Type B pancreatic cell (in vitro differentiated cells): Measurements from ENCODE around the gene ARHGEF17. TPM values are rescaled to one million over a fixed set of nuclear protein-coding genes. Genes with fewer than 3 reads are reported as not detected.

Experiments
- DNase-seq: peaks from one replicate; pipeline ENCODE4 v3.0.0; 2021; ENCODE audit warnings: mixed read lengths; ENCODE audit not compliant: unreplicated experiment; ENCODE audit errors: extremely low spot score
- H3K27ac Mint-ChIP-seq: 2 replicates; pipeline ENCODE4 v1.8.0; 2021; ENCODE audit warnings: mild to moderate bottlenecking, mixed read lengths
- H3K27me3 Mint-ChIP-seq: 2 replicates; pipeline ENCODE4 v1.8.0; 2021; ENCODE audit warnings: mixed read lengths
- H3K36me3 Mint-ChIP-seq: 2 replicates; pipeline ENCODE4 v1.8.0; 2021; ENCODE audit warnings: mixed read lengths
- H3K4me1 Mint-ChIP-seq: one replicate; pipeline ENCODE4 v1.8.0; 2021; ENCODE audit warnings: mixed read lengths; ENCODE audit not compliant: unreplicated experiment
- H3K4me3 Mint-ChIP-seq: 2 replicates; pipeline ENCODE4 v1.8.0; 2021; ENCODE audit warnings: mild to moderate bottlenecking, mixed read lengths
- H3K9me3 Mint-ChIP-seq: 2 replicates; pipeline ENCODE4 v1.8.0; 2021; ENCODE audit warnings: mixed read lengths
- total RNA-seq: library from RNA; stranded (reverse); gene quantifications from 2 replicates; pipeline ENCODE4 v1.2.1, GENCODE V29; 2021; ENCODE audit warnings: low replicate concordance
- TF ChIP-seq, protein P1 (sequence below): fragments of 200-600 bp; sonication (generic); conservative IDR thresholded peaks from 2 replicates; pipeline ENCODE4 v1.5.0; 2021; ENCODE audit warnings: antibody characterized with exemption, mild to moderate bottlenecking

ARHGEF17 gene
- total RNA-seq, 1 donor from 2014 or later = 69.7 TPM

DNA sequence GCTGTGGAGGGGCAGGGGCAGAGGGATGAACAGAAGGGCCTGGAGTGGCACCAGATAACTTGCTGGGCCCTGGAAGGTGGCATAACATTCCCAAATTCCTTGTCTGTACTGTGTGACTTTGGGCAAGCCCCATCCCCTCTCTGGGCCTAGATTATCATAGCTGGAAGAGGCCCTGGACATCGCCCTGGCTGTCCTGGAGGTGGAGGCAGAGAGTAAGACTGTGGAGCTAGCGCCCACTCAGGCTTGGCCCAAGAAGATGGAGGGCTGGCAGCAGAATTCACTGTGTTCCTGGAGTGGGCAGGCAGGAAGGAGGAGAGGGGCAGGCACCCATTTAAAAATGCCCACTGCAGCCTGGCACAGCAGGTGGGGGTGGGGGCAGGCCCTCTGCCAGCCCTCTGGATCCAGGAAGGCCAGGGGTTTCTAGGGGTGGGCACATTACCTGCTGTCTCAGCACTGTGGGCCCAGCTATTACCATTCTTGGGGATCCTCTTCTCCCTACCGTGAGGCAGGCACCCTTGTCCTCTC is 22.6 kb downstream of the ARHGEF17 start:
- Mint-ChIP-seq H3K27me3 (no peaks in the 10 kb centered on the region), H3K4me3 (peak overlapping the region; percentile 60), H3K9me3 (no peaks in the 10 kb centered on the region), H3K36me3 (peaks cover 10% of the 10 kb centered on the region), H3K4me1 (peaks cover 76% of the 10 kb centered on the region), H3K27ac (peak overlapping the region; percentile 67)
- DNase-seq = no peak
- TF ChIP-seq, protein P1, sequence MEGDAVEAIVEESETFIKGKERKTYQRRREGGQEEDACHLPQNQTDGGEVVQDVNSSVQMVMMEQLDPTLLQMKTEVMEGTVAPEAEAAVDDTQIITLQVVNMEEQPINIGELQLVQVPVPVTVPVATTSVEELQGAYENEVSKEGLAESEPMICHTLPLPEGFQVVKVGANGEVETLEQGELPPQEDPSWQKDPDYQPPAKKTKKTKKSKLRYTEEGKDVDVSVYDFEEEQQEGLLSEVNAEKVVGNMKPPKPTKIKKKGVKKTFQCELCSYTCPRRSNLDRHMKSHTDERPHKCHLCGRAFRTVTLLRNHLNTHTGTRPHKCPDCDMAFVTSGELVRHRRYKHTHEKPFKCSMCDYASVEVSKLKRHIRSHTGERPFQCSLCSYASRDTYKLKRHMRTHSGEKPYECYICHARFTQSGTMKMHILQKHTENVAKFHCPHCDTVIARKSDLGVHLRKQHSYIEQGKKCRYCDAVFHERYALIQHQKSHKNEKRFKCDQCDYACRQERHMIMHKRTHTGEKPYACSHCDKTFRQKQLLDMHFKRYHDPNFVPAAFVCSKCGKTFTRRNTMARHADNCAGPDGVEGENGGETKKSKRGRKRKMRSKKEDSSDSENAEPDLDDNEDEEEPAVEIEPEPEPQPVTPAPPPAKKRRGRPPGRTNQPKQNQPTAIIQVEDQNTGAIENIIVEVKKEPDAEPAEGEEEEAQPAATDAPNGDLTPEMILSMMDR = peak; percentile 57

DNA sequence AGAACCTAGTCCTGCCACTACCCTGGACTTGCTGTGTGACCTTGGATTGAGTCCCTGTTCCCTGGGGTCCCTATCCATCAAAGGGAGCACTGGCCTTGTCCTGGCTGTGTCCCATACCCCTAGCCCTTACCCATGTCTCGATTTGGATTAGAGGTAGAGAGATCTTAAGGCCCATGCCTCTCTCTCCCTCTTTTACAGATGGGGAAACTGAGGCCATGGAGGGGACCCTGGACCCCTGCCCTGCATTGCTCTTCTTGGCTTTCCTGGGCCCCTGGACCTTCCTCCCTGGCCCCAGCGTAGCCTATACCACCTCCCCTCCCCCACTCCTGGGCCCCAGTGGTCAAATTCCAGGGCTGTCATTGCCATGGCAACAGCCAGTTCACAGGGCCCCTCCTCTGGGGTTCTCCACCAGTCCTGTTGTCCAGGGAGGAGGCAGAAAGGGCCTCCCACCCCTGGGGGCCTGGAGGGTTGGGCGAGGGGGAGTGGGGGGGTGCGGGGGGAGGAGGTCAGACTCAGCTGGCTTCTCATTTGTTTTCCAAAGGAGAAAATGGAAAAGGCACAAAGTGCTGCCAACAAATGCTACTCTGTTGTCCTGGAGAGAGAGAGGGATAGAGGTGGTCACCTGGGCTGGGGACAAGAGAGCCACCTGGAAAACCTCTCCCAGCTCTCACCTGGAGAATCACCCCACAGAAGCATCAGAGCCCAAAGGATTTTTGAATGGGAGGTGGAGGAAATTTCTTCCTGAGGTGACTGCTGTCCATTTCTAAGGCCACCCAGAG is 23.3 kb downstream of the ARHGEF17 start:
- Mint-ChIP-seq H3K4me3 (peak overlapping the region; percentile 60), H3K4me1 (peaks cover 75% of the 10 kb centered on the region), H3K9me3 (no peaks in the 10 kb centered on the region), H3K27ac (peak overlapping the region; percentile 67), H3K36me3 (peaks cover 10% of the 10 kb centered on the region), H3K27me3 (no peaks in the 10 kb centered on the region)
- TF ChIP-seq, protein P1 = no peak
- no peak for DNase-seq

DNA sequence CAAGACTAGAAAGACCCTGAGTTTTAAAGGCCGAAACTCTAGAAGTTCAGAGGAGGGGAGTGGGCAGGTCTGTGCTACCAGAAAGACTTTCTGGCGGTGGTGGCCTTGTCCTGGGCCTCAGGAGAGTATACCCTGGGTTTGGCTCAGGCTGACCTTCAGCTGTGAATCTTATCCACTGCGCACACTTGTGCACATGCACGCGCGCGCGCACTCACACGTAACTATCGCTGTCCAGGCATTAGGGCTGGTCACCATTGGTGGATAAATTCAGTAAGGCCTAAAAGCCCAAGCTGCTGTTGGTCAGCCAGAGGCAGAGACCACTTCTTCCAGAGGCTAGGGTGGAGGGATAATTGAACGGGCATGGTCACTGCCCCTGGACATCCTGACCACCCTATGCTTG is 25.1 kb downstream of the ARHGEF17 start:
- Mint-ChIP-seq H3K36me3 (no peaks in the 10 kb centered on the region), H3K4me3 (no peak overlapping the region), H3K27me3 (no peaks in the 10 kb centered on the region), H3K27ac (peak overlapping the region; percentile 77), H3K9me3 (no peaks in the 10 kb centered on the region), H3K4me1 (peaks cover 64% of the 10 kb centered on the region)
- TF ChIP-seq, protein P1 = no peak
- no peak for DNase-seq

DNA sequence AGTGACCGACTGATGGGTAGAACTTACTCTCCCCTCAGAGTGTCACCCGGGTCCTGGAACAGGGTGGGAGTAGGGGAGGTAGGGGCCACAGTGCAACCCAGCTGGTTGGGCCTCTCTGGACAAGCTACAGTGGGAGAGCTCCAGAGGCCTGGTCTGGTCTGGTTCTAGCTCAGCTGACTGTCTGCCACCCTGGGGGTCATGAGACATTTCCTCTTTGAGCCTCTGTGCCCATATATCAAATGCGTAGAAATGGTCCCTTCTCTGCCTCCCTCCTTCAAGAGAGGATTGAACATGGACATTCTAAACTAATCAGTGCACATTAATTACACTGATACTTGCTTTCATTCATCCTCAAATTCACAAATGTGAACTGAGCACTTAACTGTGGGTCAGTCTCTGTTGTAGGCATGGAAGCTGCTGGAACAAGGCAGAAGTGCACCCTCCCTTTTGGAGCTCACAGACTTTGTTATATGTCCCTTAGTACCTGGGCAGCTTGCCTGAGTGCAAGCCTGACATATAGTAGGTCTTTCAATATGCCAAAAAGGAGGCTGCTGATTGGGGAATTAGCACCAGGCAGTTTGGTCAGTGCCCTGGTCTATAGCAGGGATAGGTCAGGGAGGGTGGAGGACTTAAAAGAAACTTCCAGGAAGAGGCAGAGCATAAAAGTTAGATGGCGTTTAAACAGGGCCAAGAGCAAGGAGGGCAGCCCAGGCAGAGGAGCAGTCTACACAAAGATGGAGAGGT is 25.7 kb downstream of the ARHGEF17 start:
- Mint-ChIP-seq H3K27ac (peak overlapping the region; percentile 7), H3K36me3 (no peaks in the 10 kb centered on the region), H3K9me3 (no peaks in the 10 kb centered on the region), H3K27me3 (no peaks in the 10 kb centered on the region), H3K4me1 (peaks cover 58% of the 10 kb centered on the region), H3K4me3 (peak overlapping the region; percentile 52)
- no peak for DNase-seq
- TF ChIP-seq, protein P1 = no peak

DNA sequence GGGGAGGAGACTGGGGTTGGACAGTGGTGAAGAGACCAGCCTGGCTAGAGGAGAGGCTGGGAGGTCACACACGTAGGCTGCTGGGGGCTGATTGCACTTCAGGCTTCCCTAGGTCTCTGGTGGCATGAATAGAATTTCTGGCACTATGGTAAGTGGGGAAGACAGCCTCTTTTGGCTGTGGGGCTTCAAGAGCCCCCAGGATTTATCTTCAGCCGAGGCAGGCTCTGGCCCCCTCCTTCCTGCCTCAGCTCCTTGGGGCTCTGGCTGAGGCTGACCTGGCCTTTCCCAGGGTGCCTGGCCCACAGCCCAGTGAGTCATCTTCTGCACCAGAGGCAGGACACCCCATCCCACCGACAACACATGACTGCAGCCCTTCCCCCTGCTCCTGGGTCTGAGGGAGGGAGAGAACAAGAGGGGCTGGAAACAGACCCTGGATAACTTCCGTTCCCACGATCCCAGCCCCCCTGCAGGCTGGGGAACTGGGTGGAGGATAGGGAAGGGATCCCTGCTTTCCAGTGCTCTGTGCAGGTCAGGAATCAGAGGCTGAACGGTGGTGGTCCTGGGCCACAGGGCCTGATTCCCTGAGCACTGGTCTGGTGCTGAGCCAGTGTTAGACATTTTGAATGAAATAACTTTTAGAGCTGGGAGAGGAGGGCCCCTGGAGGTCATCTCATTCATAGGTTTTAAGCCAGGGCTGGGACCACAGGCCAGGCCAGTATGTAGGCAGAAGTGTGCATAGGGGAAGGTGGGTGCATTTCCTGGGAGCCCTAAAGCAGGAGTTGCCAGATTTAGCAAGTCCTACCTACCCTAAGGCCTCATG is 26.5 kb downstream of the ARHGEF17 start:
- TF ChIP-seq, protein P1 = no peak
- DNase-seq = no peak
- no peaks in the 10 kb centered on the region for H3K27me3 Mint-ChIP-seq
- no peaks in the 10 kb centered on the region for H3K36me3 Mint-ChIP-seq
- H3K4me3 Mint-ChIP-seq = peak overlapping the region; percentile 52
- H3K9me3 Mint-ChIP-seq = no peaks in the 10 kb centered on the region
- peak overlapping the region; percentile 73 for H3K27ac Mint-ChIP-seq
- H3K4me1 Mint-ChIP-seq = peaks cover 52% of the 10 kb centered on the region
